ENCODE measurements around the gene SEPTIN5. TPM values are rescaled to one million over a fixed set of nuclear protein-coding genes. Genes with fewer than 3 reads are reported as not detected.
"Not testable (repeated sequence)": the region's sequence is repeated elsewhere in the genome, so short reads cannot be mapped to it uniquely, and the experiment has no call there.

The SEPTIN5 gene
- total RNA-seq, 2 experiments from 2014 or later: 0.41 to 0.43 TPM

- Mint-ChIP-seq H3K36me3 (no peaks in the 10 kb centered on the region), H3K4me3 (peak overlapping the region; percentile 23), H3K4me1 (ENCODE audit: low read depth) (peaks cover 8% of the 10 kb centered on the region), H3K27me3 (peaks cover 41% of the 10 kb centered on the region), H3K27ac (peak overlapping the region; percentile 46), H3K9me3 (no peaks in the 10 kb centered on the region)
- ChIA-PET CTCF (interaction anchor here (1.3 to 2.4 kb wide), 2 partner anchors 11 to 40 kb away, joined by 4 to 10 read pairs; no protein-coding TSS in a partner anchor), POLR2A (no interaction called here)
- intact Hi-C loops (cut with micrococcal nuclease): loop anchor here (2.0 to 10.0 kb wide), 2 partner anchors 39 to 75 kb away; no protein-coding TSS in a partner anchor
- DNase-seq: no peak
These were observed 5.3 kb downstream of the SEPTIN5 start for GRCh38 chr22:19719488-19720021.

DNA sequence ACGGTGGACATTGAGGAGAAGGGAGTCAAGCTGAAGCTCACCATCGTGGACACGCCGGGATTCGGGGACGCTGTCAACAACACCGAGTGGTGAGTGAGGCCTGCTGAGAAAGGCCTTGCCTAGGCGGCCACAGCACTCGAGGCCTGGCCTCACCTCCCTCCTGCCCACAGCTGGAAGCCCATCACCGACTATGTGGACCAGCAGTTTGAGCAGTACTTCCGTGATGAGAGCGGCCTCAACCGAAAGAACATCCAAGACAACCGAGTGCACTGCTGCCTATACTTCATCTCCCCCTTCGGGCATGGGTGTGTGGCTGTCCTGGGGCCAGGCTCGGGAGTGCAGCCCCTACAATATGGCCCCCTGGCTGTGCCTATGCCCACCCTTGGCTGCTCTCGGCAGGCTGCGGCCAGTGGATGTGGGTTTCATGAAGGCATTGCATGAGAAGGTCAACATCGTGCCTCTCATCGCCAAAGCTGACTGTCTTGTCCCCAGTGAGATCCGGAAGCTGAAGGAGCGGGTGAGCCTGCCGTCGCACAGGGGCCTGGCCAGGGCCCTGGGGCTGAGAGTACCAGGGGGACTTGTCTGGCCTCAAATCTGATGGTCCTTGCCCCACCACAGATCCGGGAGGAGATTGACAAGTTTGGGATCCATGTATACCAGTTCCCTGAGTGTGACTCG is 6.0 kb downstream of the SEPTIN5 start:
- Mint-ChIP-seq H3K27me3 (peaks cover 49% of the 10 kb centered on the region), H3K4me1 (ENCODE audit: low read depth) (peaks cover 10% of the 10 kb centered on the region), H3K4me3 (no peak overlapping the region), H3K27ac (no peak overlapping the region), H3K36me3 (no peaks in the 10 kb centered on the region), H3K9me3 (no peaks in the 10 kb centered on the region)
- POLR2A ChIA-PET: no interaction called here
- intact Hi-C loops (cut with micrococcal nuclease): no loop called here
- DNase-seq: no peak
- CTCF ChIA-PET: interaction anchor here (0.6 to 2.4 kb wide), 4 partner anchors 10 to 352 kb away, joined by 3 to 10 read pairs (median 4); no protein-coding TSS in a partner anchor

DNA sequence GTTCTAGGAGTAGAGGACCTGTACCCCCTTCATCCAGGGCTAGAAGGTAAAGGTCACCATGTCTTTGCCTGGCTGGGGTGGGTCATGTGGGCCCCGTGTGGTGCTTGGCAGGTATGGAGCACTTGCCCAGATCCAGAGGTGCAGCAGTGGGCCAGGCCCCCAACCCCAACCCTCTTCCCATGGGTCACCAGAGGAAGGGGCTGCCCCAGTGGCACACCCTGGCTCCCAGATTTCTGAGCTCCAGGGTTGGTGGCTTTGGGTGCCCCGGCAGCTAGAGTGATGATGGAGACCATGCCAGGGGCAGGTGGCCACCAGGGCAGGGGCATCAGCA is 6.7 kb downstream of the SEPTIN5 start:
- Mint-ChIP-seq H3K27ac (no peak overlapping the region), H3K27me3 (peaks cover 49% of the 10 kb centered on the region), H3K4me3 (no peak overlapping the region), H3K4me1 (ENCODE audit: low read depth) (peaks cover 10% of the 10 kb centered on the region), H3K9me3 (no peaks in the 10 kb centered on the region), H3K36me3 (no peaks in the 10 kb centered on the region)
- DNase-seq: no peak
- POLR2A ChIA-PET: no interaction called here
- CTCF ChIA-PET: interaction anchor here (0.9 to 2.4 kb wide), 3 partner anchors 9 to 189 kb away, joined by 3 to 10 read pairs (median 5); no protein-coding TSS in a partner anchor
- intact Hi-C loops (cut with micrococcal nuclease): no loop called here

DNA sequence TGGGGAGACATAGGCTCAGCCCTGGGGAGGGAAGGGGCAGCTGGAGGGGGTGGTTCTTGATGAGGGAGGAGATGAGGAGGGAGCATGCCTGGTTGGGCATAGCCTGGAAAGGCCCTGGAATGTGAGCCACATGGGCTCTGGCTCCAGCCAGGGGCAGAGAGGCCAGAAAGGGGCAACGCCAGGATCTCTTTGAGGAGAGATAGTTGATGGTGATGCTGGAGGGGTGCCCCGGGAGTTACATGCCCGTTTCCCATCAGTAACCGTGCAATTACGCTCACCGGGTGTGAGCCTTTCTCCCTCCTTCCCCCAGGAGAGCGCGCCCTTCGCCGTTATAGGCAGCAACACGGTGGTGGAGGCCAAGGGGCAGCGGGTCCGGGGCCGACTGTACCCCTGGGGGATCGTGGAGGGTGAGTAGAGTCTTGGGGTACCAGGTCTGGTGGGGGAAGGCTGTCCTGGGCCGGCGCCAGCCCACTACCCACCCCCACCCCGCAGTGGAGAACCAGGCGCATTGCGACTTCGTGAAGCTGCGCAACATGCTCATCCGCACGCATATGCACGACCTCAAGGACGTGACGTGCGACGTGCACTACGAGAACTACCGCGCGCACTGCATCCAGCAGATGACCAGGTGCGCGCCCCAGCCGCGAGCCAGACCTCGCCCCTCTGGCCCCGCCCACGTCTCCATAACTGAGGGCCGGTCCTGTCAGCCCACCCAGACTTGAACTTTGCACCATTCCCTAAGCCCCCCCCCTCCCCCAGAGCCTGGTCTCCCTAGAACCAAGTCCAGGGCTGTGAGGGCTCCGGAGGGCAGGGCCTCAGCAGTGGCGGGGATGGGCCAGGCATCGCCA is 7.3 kb downstream of the SEPTIN5 start:
- POLR2A ChIA-PET: no interaction called here
- Mint-ChIP-seq H3K4me3 (no peak overlapping the region), H3K36me3 (no peaks in the 10 kb centered on the region), H3K27ac (no peak overlapping the region), H3K9me3 (no peaks in the 10 kb centered on the region), H3K4me1 (ENCODE audit: low read depth) (peaks cover 10% of the 10 kb centered on the region), H3K27me3 (peaks cover 49% of the 10 kb centered on the region)
- intact Hi-C loops (cut with micrococcal nuclease): no loop called here
- CTCF ChIA-PET: interaction anchor here (0.9 to 1.7 kb wide), 2 partner anchors 9 to 189 kb away, joined by 3 to 5 read pairs; no protein-coding TSS in a partner anchor
- no peak for DNase-seq

DNA sequence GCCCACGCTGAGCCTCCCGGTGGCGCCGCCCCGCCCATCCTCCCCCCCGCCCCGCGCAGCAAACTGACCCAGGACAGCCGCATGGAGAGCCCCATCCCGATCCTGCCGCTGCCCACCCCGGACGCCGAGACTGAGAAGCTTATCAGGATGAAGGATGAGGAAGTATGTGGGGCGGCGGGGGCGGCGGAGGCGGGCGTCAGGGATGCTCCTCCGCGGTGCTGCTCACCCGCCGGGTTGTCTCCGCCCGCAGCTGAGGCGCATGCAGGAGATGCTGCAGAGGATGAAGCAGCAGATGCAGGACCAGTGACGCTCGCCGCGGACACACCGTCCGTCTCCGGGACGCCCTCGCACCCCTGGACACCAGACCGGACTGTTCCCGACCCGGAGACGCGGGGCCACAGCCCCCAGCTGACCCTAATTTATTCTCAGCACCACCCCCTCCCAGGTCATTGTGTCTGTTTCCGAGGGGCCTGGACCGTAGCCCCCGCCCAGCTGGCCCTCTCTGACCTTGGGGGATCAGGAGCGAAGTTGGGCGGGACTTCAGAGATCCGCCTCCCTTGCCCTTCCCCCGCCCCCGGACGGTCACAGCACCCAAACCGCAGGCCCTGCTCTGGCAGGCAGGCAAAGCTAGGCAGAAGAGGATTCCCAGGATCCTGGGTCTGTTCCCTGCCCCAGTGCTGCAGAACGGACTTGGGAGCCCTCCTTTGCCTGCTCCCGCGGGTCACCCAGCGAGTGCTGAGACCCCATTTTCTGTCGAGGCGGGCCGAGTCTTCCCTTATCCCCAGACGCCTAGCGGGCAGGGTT is 8.1 kb downstream of the SEPTIN5 start:
- H3K9me3 Mint-ChIP-seq: no peaks in the 10 kb centered on the region
- intact Hi-C loops (cut with micrococcal nuclease): no loop called here
- H3K4me3 Mint-ChIP-seq: no peak overlapping the region
- H3K27me3 Mint-ChIP-seq: peaks cover 49% of the 10 kb centered on the region
- no peak for DNase-seq
- H3K4me1 Mint-ChIP-seq (ENCODE audit: low read depth): peaks cover 10% of the 10 kb centered on the region
- ChIA-PET POLR2A (no interaction called here), CTCF (interaction anchor here (1.7 kb wide), 1 partner anchor 8 kb away, joined by 5 read pairs; no protein-coding TSS in a partner anchor)
- no peaks in the 10 kb centered on the region for H3K36me3 Mint-ChIP-seq
- H3K27ac Mint-ChIP-seq: no peak overlapping the region

GRCh38 chr22:19722982-19723231 is 8.6 kb downstream of the SEPTIN5 start:
- intact Hi-C loops (cut with micrococcal nuclease): no loop called here
- Mint-ChIP-seq H3K4me3 (no peak overlapping the region), H3K27me3 (peaks cover 47% of the 10 kb centered on the region), H3K9me3 (no peaks in the 10 kb centered on the region), H3K4me1 (ENCODE audit: low read depth) (peaks cover 7% of the 10 kb centered on the region), H3K36me3 (no peaks in the 10 kb centered on the region), H3K27ac (no peak overlapping the region)
- CTCF ChIA-PET: interaction anchor here (1.6 kb wide), 1 partner anchor 187 kb away, joined by 7 read pairs; no protein-coding TSS in a partner anchor
- DNase-seq: no peak
- POLR2A ChIA-PET: no interaction called here

GRCh38 chr22:19723232-19723982 is 9.1 kb downstream of the SEPTIN5 start, which contains the start of gene GP1BB:
Gene GP1BB, plus strand, starts transcription at chr22:19723539. Its CDS starts 31 bp downstream, at chr22:19723570.
- no peak within 1 kb of the TSS for H3K4me3 Mint-ChIP-seq
- POLR2A ChIA-PET: no interaction called here
- no peaks in the 10 kb centered on the region for H3K9me3 Mint-ChIP-seq
- DNase-seq: peak; percentile 44
- intact Hi-C loops (cut with micrococcal nuclease): no loop called here
- peaks cover 47% of the 10 kb centered on the region for H3K27me3 Mint-ChIP-seq
- CTCF ChIA-PET: interaction anchor here (0.6 to 1.6 kb wide), 10 partner anchors 8 to 228 kb away, joined by 3 to 7 read pairs (median 4); no protein-coding TSS in a partner anchor
- no peaks in the 10 kb centered on the region for H3K36me3 Mint-ChIP-seq
- H3K27ac Mint-ChIP-seq: no peak within 1 kb of the TSS
- peaks cover 7% of the 10 kb centered on the region for H3K4me1 Mint-ChIP-seq (ENCODE audit: low read depth)

DNA sequence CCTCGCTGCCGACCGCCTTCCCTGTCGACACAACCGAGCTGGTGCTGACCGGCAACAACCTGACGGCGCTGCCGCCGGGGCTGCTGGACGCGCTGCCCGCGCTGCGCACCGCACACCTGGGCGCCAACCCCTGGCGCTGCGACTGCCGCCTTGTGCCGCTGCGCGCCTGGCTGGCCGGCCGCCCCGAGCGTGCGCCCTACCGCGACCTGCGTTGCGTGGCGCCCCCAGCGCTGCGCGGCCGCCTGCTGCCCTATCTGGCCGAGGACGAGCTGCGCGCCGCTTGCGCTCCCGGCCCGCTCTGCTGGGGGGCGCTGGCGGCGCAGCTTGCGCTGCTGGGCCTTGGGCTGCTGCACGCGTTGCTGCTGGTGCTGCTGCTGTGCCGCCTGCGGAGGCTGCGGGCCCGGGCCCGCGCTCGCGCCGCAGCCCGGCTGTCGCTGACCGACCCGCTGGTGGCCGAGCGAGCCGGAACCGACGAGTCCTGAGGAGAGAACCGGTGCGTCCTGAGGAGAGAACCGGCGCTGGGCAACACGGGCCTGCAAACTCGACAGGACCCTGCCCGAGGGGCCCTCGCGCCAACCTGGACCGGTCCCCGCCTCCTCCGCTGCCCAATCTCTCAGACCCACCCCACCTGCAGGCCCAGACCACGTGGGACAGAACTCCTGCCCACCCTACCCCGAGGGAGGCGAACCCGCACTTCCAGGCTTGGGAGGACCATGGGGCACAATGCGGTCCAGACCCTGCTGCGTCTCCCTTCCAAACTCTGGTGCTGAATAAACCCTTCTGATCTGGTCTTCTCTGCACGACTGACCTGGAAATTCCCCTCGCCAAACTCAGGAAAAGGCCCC is 9.9 kb downstream of the SEPTIN5 start:
- ChIA-PET CTCF (interaction anchor here (0.6 to 1.6 kb wide), 10 partner anchors 8 to 228 kb away, joined by 3 to 7 read pairs (median 4); no protein-coding TSS in a partner anchor), POLR2A (no interaction called here)
- DNase-seq: peak; percentile 54
- no peaks in the 10 kb centered on the region for H3K9me3 Mint-ChIP-seq
- no peaks in the 10 kb centered on the region for H3K36me3 Mint-ChIP-seq
- H3K4me1 Mint-ChIP-seq (ENCODE audit: low read depth): peaks cover 6% of the 10 kb centered on the region
- no peak overlapping the region for H3K27ac Mint-ChIP-seq
- peaks cover 46% of the 10 kb centered on the region for H3K27me3 Mint-ChIP-seq
- intact Hi-C loops (cut with micrococcal nuclease): no loop called here
- no peak overlapping the region for H3K4me3 Mint-ChIP-seq

DNA sequence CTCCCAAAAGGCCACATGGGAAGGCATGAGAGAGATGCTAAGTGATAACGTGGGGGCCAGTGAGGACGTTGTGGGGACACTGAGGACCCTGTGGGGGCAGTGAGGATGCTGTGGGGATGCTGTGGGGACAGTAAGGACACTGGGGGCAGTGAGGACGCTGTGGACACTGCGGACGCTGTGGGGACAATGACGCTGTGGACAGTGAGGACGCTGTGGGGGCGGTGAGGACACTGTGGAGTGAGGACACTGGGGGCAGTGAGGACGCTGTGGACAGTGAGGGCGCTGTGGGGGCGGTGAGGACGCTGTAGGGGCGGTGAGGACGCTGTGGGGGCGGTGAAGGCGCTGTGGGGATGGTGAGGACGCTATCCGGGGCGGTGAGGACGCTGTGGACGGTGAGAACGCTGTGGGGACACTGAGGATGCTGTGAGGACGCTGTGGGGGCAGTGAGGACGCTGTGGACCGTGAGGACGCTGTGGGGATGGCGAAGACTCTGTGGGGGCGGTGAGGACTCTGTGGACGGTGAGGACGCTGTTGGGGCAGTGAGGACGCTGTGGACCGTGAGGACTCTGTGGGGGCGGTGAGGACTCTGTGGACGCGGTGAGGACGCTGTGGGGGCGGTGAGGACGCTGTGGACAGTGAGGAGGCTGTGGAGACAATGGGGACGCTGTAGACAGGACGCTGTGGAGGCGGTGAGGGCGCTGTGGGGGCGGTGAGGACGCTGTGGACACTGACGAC is 10.8 kb downstream of the SEPTIN5 start:
- no peaks in the 10 kb centered on the region for H3K9me3 Mint-ChIP-seq
- H3K4me1 Mint-ChIP-seq (ENCODE audit: low read depth): peaks cover 3% of the 10 kb centered on the region
- H3K27ac Mint-ChIP-seq: no peak overlapping the region
- intact Hi-C loops (cut with micrococcal nuclease): no loop called here
- ChIA-PET POLR2A (no interaction called here), CTCF (no interaction called here)
- peaks cover 37% of the 10 kb centered on the region for H3K27me3 Mint-ChIP-seq
- no peak for DNase-seq
- H3K4me3 Mint-ChIP-seq: no peak overlapping the region
- H3K36me3 Mint-ChIP-seq: no peaks in the 10 kb centered on the region

GRCh38 chr22:19726064-19726788 is 11.9 kb downstream of the SEPTIN5 start:
- H3K9me3 Mint-ChIP-seq; H3K27ac Mint-ChIP-seq; POLR2A ChIA-PET; CTCF ChIA-PET; H3K36me3 Mint-ChIP-seq; H3K4me3 Mint-ChIP-seq; intact Hi-C loops (cut with micrococcal nuclease); H3K4me1 Mint-ChIP-seq (ENCODE audit: low read depth); DNase-seq: not testable (repeated sequence)
- H3K27me3 Mint-ChIP-seq: peaks cover 28% of the 10 kb centered on the region
